ENCODE results near the gene ARHGAP26. TPM values are rescaled to one million over a fixed set of nuclear protein-coding genes. Genes with fewer than 3 reads are reported as not detected.
A peak's percentile ranks its signal among the peaks of the same experiment; 100 is the strongest.

The ARHGAP26 gene
- total and polyA plus RNA-seq, 10 donors = 4.2 to 148 (median 55.5) TPM

DNA sequence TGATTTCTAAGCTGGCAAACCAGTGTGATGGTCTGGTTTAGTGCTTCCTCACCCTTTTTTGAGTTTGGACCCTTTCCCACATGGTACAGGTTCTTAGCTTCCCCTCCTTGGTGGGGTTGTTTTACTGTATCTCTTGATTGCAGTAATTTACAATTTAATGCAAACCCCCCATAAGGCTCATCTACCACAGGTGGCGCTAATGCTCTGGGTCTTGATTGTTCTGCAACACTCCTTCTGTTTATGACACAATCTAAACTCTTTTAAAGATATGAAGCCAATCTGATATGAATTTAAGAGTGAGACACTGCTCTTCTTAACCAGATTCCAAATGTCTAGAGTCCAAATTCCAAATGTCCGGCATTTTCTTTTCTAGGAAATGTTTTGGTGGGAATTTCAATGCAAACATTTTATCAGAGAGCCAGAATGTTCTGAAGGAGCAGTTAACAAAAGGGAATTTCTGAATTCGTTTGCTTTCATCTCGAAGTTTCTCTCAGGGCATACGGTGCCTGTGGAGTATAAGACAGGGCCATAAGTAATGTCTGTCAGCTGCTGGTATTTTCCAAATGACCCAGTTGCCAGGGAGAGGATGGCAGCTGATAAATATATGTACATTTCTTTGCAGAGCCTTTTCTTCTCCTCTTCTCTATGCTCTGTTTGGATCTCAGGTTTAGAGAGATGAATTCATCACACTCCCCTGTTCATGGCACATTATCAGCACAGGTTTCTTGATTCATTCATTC lies 246.8 kb downstream of the ARHGAP26 start:
- peaks cover 0 to 20% (median 6%) of the 10 kb centered on the region in 6 donors for H3K4me1 ChIP-seq
- H3K36me3 ChIP-seq = peaks cover 0 to 31% (median 0%) of the 10 kb centered on the region in 6 donors
- intact Hi-C loops (cut with DNase I; ENCODE audit: low total_unique reads) = loop anchor here (10.0 kb wide), 1 partner anchor 808 kb away; no protein-coding TSS in a partner anchor
- TF ChIP-seq POLR2AphosphoS5 (IDR thresholded peaks at IDR 0.05) (no peak), POLR2A (IDR thresholded peaks at IDR 0.05) (no peak)
- TF ChIP-seq, protein P1, sequence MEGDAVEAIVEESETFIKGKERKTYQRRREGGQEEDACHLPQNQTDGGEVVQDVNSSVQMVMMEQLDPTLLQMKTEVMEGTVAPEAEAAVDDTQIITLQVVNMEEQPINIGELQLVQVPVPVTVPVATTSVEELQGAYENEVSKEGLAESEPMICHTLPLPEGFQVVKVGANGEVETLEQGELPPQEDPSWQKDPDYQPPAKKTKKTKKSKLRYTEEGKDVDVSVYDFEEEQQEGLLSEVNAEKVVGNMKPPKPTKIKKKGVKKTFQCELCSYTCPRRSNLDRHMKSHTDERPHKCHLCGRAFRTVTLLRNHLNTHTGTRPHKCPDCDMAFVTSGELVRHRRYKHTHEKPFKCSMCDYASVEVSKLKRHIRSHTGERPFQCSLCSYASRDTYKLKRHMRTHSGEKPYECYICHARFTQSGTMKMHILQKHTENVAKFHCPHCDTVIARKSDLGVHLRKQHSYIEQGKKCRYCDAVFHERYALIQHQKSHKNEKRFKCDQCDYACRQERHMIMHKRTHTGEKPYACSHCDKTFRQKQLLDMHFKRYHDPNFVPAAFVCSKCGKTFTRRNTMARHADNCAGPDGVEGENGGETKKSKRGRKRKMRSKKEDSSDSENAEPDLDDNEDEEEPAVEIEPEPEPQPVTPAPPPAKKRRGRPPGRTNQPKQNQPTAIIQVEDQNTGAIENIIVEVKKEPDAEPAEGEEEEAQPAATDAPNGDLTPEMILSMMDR (IDR thresholded peaks at IDR 0.05 in 8 of 11, conservative IDR thresholded peaks at IDR 0.05 in 3 of 11) = peak in 8 of 11 experiments; percentile 14 to 54 (median 38)
- 77 to 88% (median 83%) methylated on average over 5 of the region's 5 CpGs for WGBS, 5 donors
- DNase-seq = no peak
- H3K27me3 ChIP-seq (replicated peaks in 1 of 7) = no peaks in the 10 kb centered on the region
- no peak overlapping the region for H3K27ac ChIP-seq
- peaks cover 0 to 5% (median 0%) of the 10 kb centered on the region in 8 donors for H3K9me3 ChIP-seq
- H3K4me3 ChIP-seq = no peak overlapping the region

DNA sequence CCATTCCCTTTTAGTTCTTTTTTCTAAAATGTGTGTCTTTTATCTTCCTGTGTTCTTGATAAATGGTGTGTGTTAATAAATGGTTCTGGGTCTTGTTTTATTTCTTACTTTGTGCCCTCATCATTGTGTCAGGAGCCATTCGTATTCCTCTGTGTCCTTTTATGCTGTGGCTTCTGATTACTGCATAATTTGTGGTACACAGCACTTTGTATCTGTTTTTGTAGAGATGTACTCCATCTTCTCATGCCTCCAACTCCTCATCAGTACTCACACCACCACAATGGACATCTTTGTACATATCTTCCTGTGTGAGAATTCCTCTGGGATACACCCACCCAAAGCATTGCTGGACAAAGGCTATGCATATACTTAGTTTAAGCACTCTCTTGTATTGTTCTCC lies 247.4 kb downstream of the ARHGAP26 start:
- H3K27ac ChIP-seq = no peak overlapping the region
- peaks cover 0 to 20% (median 6%) of the 10 kb centered on the region in 6 donors for H3K4me1 ChIP-seq
- intact Hi-C loops (cut with DNase I; ENCODE audit: low total_unique reads) = loop anchor here (10.0 kb wide), 1 partner anchor 807 kb away; no protein-coding TSS in a partner anchor
- no peak for TF ChIP-seq POLR2AphosphoS5 (IDR thresholded peaks at IDR 0.05)
- TF ChIP-seq, protein P1 (IDR thresholded peaks at IDR 0.05 in 8 of 11, conservative IDR thresholded peaks at IDR 0.05 in 3 of 11) = no peak
- no peak for TF ChIP-seq POLR2A (IDR thresholded peaks at IDR 0.05)
- no peak overlapping the region for H3K4me3 ChIP-seq
- WGBS, 5 donors = 83 to 100% (median 97%) methylated on average over 1 of the region's 1 CpG
- H3K27me3 ChIP-seq (replicated peaks in 1 of 7) = no peaks in the 10 kb centered on the region
- H3K9me3 ChIP-seq = peaks cover 0 to 5% (median 0%) of the 10 kb centered on the region in 8 donors
- no peak for DNase-seq
- H3K36me3 ChIP-seq = peaks cover 0 to 31% (median 0%) of the 10 kb centered on the region in 6 donors

DNA sequence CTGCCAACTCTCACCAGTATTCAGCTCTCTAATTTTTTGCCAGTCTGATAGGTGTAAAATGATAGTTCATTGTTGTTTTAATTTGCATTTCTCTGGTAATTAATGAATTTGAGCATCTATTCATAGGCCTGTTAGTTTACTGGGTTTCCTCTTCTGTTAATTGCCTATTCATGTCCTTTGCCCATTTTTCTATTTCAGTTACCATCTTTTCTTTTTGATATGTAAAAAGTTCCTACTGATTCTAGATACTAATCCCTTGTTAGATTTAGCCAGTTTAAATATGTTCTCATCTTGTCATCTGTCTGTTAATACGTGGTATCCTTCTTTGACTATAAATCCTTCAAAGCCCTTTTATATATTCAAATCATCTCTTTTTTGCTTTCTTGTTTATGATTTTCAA lies 247.8 kb downstream of the ARHGAP26 start:
- TF ChIP-seq POLR2AphosphoS5 (IDR thresholded peaks at IDR 0.05) = no peak
- H3K27me3 ChIP-seq (replicated peaks in 1 of 7) = no peaks in the 10 kb centered on the region
- peaks cover 0 to 5% (median 0%) of the 10 kb centered on the region in 8 donors for H3K9me3 ChIP-seq
- H3K4me3 ChIP-seq = no peak overlapping the region
- intact Hi-C loops (cut with DNase I; ENCODE audit: low total_unique reads) = loop anchor here (10.0 kb wide), 1 partner anchor 807 kb away; no protein-coding TSS in a partner anchor
- H3K4me1 ChIP-seq = peaks cover 0 to 20% (median 6%) of the 10 kb centered on the region in 6 donors
- no peak overlapping the region for H3K27ac ChIP-seq
- H3K36me3 ChIP-seq = peaks cover 0 to 31% (median 0%) of the 10 kb centered on the region in 6 donors
- 94 to 100% (median 96%) methylated on average over 1 of the region's 1 CpG for WGBS, 5 donors
- no peak for DNase-seq

DNA sequence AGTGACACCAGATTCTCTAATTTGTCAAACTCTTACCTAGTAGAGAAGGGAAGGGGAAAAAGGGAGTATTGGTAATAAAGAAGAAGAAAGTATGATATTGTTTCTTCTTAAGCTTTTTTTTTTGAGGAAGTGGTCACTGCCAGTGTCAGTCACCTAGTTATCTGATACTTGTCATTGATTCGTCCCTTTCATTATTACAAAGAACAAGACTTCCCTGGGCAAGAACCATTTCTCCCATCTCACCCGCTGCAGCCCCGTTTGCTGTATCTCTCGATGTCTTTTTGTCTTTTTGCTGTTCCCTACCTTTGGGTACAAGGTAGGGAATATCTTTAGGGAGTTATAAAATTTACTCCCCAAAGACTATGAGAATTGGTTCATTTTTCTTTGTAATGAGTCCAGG lies 249.0 kb downstream of the ARHGAP26 start:
- intact Hi-C loops (cut with DNase I; ENCODE audit: low total_unique reads) = loop anchor here (10.0 kb wide), 1 partner anchor 806 kb away; no protein-coding TSS in a partner anchor
- H3K4me1 ChIP-seq = peaks cover 0 to 30% (median 14%) of the 10 kb centered on the region in 6 donors
- no peak for DNase-seq
- H3K9me3 ChIP-seq = peaks cover 0 to 5% (median 0%) of the 10 kb centered on the region in 8 donors
- H3K36me3 ChIP-seq = peaks cover 0 to 31% (median 0%) of the 10 kb centered on the region in 6 donors
- no peaks in the 10 kb centered on the region for H3K27me3 ChIP-seq (replicated peaks in 1 of 7)
- TF ChIP-seq POLR2AphosphoS5 (IDR thresholded peaks at IDR 0.05) (no peak), POLR2A (IDR thresholded peaks at IDR 0.05) (no peak)
- TF ChIP-seq, protein P1 (IDR thresholded peaks at IDR 0.05 in 8 of 11, conservative IDR thresholded peaks at IDR 0.05 in 3 of 11) = no peak
- 74 to 83% (median 81%) methylated on average over 4 of the region's 4 CpGs for WGBS, 5 donors
- H3K27ac ChIP-seq = no peak overlapping the region
- no peak overlapping the region for H3K4me3 ChIP-seq
